ENCODE results near the gene TENM3. TPM values are rescaled to one million over a fixed set of nuclear protein-coding genes. Genes with fewer than 3 reads are reported as not detected.
"Not testable (repeated sequence)": the region's sequence is repeated elsewhere in the genome, so short reads cannot be mapped to it uniquely, and the experiment has no call there.

The TENM3 gene
- not detected for total RNA-seq

DNA sequence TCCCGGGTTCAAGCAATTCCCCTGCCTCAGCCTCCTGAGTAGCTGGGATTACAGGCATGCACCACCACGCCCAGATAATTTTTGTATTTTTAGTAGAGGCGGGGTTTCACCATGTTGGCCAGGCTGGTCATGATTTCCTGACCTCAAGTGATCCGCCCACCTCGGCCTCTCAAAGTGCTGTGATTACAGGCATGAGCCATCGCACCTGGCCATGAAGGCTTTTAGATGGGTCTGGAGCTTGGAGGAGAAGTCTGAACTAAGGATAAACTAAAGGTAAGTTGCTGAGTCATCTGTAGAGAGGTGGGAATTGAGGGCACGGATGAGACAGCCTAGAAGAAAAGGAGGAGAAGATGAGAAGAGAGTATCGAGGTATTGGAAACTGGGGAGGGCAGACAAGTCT, at the start of gene TENM3:
Gene TENM3, plus strand, starts transcription at position 199 of the 400 bp plus-strand sequence. CDS start 80,619 bp downstream, outside the sequence.
- H3K36me3 Mint-ChIP-seq (ENCODE audit: low read depth); H3K27me3 Mint-ChIP-seq (ENCODE audit: low read depth); CTCF ChIA-PET: not testable (repeated sequence)

DNA sequence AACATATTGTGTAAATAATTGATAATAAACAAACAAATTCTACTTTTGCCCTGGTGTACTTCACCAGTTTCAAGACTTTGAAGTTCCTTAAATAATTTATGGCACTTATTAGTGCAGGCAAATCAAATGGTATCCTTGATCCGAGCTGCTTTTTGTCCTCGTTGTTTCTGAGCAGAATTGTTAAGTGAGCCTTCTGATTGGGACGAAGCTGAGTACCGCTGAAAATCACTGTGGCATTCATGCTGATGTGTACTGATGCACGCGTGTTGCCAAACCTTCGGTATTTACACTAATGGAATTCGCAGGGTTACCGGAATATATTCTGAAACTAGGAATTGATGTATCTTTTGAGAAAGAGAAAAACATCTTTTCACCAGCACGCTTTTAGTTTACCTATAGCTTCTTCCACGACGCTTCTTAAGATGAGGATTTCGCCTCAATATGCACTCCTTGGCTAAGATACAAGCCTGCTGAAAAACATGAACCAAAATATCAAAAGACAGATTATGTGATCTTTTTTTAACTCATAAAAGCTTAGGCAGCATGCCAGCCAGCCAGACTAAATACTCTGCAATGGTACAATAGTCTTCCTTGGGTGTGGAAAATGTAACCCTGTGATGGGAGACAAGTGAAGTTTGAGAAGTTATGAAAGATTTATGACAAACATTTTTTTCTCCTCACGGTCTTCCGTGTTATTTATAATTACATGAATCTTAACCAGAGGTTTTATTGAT, 48.9 kb upstream of the TENM3 start:
- no peak overlapping the region for H3K27ac Mint-ChIP-seq
- intact Hi-C loops (cut with micrococcal nuclease) = no loop called here
- no peaks in the 10 kb centered on the region for H3K36me3 Mint-ChIP-seq (ENCODE audit: low read depth)
- DNase-seq = no peak
- H3K4me3 Mint-ChIP-seq = no peak overlapping the region
- peaks cover 4% of the 10 kb centered on the region for H3K27me3 Mint-ChIP-seq (ENCODE audit: low read depth)
- no peaks in the 10 kb centered on the region for H3K9me3 Mint-ChIP-seq
- CTCF ChIA-PET = no interaction called here
- H3K4me1 Mint-ChIP-seq (ENCODE audit: low read depth) = no peaks in the 10 kb centered on the region

More for the DNA sequence above, at the start of gene TENM3:
- H3K4me3 Mint-ChIP-seq; intact Hi-C loops (cut with micrococcal nuclease); H3K4me1 Mint-ChIP-seq (ENCODE audit: low read depth); DNase-seq; H3K9me3 Mint-ChIP-seq; H3K27ac Mint-ChIP-seq: not testable (repeated sequence)

DNA sequence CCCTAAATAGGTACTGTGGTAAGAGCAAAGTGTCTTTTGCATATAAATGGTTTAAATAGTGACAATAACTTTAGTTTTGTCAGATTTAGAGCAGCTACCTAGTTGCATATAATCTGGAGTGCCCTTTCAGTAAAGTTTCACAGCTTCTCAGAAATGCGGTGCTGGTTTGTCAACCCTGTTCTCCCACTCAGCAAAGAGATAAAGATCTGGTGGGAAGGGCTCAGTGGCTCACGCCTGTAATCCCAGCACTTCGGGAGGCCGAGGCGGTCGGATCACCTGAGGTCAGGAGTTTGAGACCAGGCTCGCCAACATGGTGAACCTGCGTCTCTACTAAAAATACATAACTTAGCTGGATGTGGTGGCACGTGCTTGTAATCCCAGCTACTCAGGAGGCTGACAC, 45.6 kb upstream of the TENM3 start:
- Mint-ChIP-seq H3K4me1 (ENCODE audit: low read depth) (no peaks in the 10 kb centered on the region), H3K4me3 (no peak overlapping the region), H3K27me3 (ENCODE audit: low read depth) (no peaks in the 10 kb centered on the region), H3K9me3 (no peaks in the 10 kb centered on the region), H3K27ac (no peak overlapping the region), H3K36me3 (ENCODE audit: low read depth) (no peaks in the 10 kb centered on the region)
- intact Hi-C loops (cut with micrococcal nuclease) = no loop called here
- CTCF ChIA-PET = no interaction called here
- no peak for DNase-seq

DNA sequence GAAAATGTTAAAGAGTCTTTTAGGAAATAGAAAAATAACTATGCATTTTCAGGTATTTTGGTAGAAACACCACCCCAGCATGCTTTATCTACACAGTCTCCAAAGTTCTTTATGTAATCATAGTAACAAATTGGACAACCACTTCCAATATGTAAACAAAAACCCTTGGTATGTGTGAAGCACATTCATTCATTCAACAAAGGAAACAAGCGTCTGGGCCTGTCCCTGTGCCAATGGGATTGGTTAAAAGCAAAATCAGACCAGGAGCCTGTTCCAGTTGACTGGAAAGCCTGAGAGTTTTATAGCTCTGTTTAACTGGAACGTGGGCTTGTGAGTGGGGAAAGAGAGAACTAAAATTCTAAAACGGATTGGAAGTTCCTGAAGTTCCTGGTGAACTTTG, 41.3 kb upstream of the TENM3 start:
- no peaks in the 10 kb centered on the region for H3K27me3 Mint-ChIP-seq (ENCODE audit: low read depth)
- CTCF ChIA-PET = no interaction called here
- H3K9me3 Mint-ChIP-seq = no peaks in the 10 kb centered on the region
- no peak overlapping the region for H3K27ac Mint-ChIP-seq
- intact Hi-C loops (cut with micrococcal nuclease) = no loop called here
- DNase-seq = no peak
- no peak overlapping the region for H3K4me3 Mint-ChIP-seq
- H3K4me1 Mint-ChIP-seq (ENCODE audit: low read depth) = no peaks in the 10 kb centered on the region
- no peaks in the 10 kb centered on the region for H3K36me3 Mint-ChIP-seq (ENCODE audit: low read depth)

DNA sequence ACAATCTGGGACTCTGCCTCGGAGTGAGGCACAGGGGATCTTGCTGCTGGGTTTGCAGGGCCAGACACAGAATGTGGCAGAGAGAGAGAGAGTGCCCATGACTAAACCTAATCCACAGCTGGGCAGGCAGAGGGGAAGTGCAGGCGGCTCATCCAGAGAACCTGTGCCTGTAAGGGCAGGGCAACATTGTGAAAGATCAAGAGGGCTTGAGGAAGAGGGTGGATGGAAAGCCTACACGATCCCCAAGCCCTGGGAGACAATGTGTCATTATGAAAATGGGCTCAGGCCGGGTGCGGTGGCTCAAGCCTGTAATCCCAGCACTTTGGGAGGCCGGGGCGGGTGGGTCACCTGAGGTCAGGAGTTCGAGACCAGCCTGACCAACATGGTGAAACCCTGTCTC, 40.6 kb upstream of the TENM3 start:
- no peaks in the 10 kb centered on the region for H3K9me3 Mint-ChIP-seq
- H3K27me3 Mint-ChIP-seq (ENCODE audit: low read depth) = no peaks in the 10 kb centered on the region
- no peaks in the 10 kb centered on the region for H3K4me1 Mint-ChIP-seq (ENCODE audit: low read depth)
- no peak overlapping the region for H3K4me3 Mint-ChIP-seq
- DNase-seq = no peak
- no peak overlapping the region for H3K27ac Mint-ChIP-seq
- no peaks in the 10 kb centered on the region for H3K36me3 Mint-ChIP-seq (ENCODE audit: low read depth)
- intact Hi-C loops (cut with micrococcal nuclease) = no loop called here
- CTCF ChIA-PET = no interaction called here

DNA sequence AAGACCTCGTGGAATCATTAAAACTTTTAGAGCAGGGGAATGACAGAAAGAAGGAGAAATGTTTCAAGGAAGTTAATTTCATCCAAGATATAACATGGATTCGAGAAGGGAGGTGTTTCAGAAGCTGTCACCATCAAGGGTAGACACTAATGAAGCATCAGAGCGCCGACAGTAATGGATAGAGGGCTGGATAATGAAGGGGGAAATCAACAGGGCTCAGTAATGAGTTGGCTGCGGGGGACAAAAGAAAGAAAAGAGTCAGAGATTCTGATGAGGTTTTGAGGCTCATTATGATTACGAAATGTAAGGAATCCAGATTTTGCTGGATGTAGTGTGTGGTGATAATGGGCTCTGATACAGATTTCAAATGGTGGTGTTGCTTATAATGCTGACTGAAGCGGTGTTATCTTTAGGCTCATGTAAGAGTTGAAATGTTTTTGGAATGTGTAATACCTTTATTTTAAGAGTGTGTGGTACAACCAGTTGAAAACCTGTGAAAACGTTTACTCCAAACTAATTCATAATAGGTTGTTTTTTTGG, 39.3 kb upstream of the TENM3 start:
- no peak overlapping the region for H3K27ac Mint-ChIP-seq
- H3K4me3 Mint-ChIP-seq = no peak overlapping the region
- CTCF ChIA-PET = no interaction called here
- no peaks in the 10 kb centered on the region for H3K36me3 Mint-ChIP-seq (ENCODE audit: low read depth)
- intact Hi-C loops (cut with micrococcal nuclease) = no loop called here
- H3K27me3 Mint-ChIP-seq (ENCODE audit: low read depth) = no peaks in the 10 kb centered on the region
- H3K4me1 Mint-ChIP-seq (ENCODE audit: low read depth) = no peaks in the 10 kb centered on the region
- DNase-seq = no peak
- H3K9me3 Mint-ChIP-seq = no peaks in the 10 kb centered on the region

DNA sequence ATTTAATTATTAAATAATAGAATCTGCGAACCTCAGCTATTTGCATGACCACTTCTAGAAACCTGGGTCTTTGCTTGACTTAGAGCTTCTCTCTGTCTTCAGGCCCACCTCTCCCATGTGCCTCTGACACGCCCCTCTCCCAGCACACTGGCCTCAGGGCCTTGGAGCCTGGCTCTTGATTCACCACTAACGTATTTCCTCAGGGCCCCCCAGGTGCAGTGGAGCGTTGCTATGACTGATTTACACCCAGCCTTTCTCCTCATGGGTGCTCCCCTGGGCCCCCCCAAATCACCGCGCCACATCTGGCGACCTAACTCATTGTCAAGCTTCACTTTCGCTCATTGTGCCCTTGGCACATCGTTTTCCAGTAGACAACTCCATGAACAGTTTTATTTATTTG, 37.9 kb upstream of the TENM3 start:
- Mint-ChIP-seq H3K4me1 (ENCODE audit: low read depth) (no peaks in the 10 kb centered on the region), H3K27me3 (ENCODE audit: low read depth) (peaks cover 5% of the 10 kb centered on the region), H3K27ac (no peak overlapping the region), H3K9me3 (no peaks in the 10 kb centered on the region), H3K36me3 (ENCODE audit: low read depth) (no peaks in the 10 kb centered on the region), H3K4me3 (no peak overlapping the region)
- intact Hi-C loops (cut with micrococcal nuclease) = no loop called here
- CTCF ChIA-PET = interaction anchor here (0.6 kb wide), 1 partner anchor 129 kb away, joined by 3 read pairs; no protein-coding TSS in a partner anchor
- DNase-seq = no peak

DNA sequence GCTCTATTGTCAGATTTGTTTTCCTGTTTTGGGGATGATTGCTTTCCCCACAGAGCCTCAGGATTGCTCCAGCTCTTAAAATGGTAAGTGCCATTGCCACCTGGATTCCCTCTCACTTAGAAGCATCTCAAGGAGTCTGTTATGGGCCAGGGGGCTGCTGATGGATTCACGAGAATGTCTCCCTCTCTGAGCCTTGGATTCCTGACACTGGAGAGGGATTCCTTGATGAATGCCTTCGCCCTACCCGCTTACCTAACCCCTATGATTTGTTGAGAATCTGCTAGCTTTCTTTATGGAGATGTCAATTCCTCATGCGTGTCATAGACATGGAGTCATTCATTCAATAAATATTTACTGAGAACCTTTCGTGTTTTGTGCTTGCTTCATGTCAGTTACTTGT, 36.9 kb upstream of the TENM3 start:
- no peak for DNase-seq
- intact Hi-C loops (cut with micrococcal nuclease) = no loop called here
- CTCF ChIA-PET = no interaction called here
- Mint-ChIP-seq H3K4me1 (ENCODE audit: low read depth) (no peaks in the 10 kb centered on the region), H3K27me3 (ENCODE audit: low read depth) (peaks cover 5% of the 10 kb centered on the region), H3K9me3 (no peaks in the 10 kb centered on the region), H3K27ac (no peak overlapping the region), H3K36me3 (ENCODE audit: low read depth) (no peaks in the 10 kb centered on the region), H3K4me3 (no peak overlapping the region)

DNA sequence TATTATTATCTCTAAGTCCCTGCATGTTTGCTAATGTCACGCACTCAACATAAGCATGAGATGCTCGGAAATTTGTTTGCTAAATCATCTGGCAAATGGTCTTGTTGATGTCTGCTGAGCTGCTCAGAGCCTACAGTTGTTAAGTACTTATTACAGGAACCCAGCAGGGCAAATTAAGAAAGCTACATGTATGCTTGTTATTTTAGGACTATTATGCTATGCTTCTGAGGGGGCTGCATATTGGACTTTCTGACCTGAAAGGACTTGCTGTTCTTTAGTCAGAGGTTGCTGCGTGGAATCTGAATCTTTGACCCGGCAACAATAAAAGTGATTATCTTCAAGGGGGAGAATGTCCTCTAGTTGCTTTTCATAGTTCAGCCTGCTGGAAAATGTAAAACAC, 36.3 kb upstream of the TENM3 start:
- peaks cover 5% of the 10 kb centered on the region for H3K27me3 Mint-ChIP-seq (ENCODE audit: low read depth)

DNA sequence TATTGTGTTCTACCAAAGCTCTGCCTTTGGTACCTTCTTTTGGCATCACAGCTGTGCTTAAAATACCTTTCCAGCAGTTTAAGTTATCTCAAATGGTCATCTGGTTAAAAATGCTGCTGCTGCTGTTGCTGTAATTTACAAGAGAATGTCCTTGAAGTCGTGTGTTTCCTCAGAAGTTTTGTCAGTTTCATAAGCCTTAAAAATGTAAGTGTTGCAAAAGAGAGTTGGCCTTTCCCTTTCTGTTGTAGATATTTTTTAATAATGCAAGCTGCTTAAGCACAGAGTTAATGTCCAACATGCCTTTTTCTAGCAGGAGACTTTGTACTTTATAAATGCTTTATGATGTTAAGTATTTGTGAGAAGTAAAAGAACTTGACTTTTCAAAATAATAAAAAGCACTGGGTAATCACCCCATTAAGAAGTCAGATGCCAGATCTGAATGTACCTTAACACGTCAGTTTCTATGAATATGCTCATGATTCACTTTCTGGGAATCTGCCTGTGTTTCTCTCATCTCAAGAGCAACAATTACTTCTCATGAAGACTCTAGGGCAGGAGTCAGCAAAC, 35.3 kb upstream of the TENM3 start:
- H3K4me3 Mint-ChIP-seq = no peak overlapping the region
- no peak for DNase-seq
- CTCF ChIA-PET = no interaction called here
- H3K27me3 Mint-ChIP-seq (ENCODE audit: low read depth) = peaks cover 5% of the 10 kb centered on the region
- intact Hi-C loops (cut with micrococcal nuclease) = no loop called here
- no peaks in the 10 kb centered on the region for H3K36me3 Mint-ChIP-seq (ENCODE audit: low read depth)
- H3K27ac Mint-ChIP-seq = no peak overlapping the region
- H3K9me3 Mint-ChIP-seq = no peaks in the 10 kb centered on the region
- no peaks in the 10 kb centered on the region for H3K4me1 Mint-ChIP-seq (ENCODE audit: low read depth)

More for the DNA sequence above, 36.3 kb upstream of the TENM3 start:
- DNase-seq = no peak
- H3K4me3 Mint-ChIP-seq = no peak overlapping the region
- no peaks in the 10 kb centered on the region for H3K9me3 Mint-ChIP-seq
- intact Hi-C loops (cut with micrococcal nuclease) = no loop called here
- no peaks in the 10 kb centered on the region for H3K4me1 Mint-ChIP-seq (ENCODE audit: low read depth)
- CTCF ChIA-PET = no interaction called here
- no peaks in the 10 kb centered on the region for H3K36me3 Mint-ChIP-seq (ENCODE audit: low read depth)
- no peak overlapping the region for H3K27ac Mint-ChIP-seq

DNA sequence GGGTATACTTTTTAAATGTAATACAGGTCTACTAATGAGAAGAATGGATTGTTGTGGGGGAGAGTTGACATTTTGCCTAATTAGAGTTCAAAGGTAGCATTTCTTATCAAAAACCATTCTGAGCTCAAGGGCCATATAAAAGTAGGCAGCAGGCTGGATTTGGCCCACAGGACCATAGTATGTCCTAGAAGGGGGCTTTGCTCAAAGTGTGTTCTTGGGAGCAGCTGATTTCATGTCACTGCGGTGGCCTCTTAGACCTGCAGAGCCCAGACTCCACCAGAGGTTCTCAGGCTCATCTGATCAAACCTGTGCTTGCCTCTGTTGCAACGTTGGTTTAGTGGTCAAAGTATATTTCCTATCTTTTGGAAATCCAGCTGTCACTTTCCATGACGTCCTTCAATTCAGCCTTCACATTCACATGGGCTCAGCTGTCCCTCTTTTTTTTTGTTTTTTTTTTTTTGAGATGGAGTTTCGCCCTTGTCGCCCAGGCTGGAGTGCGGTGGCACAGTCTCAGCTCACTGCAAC, 34.6 kb upstream of the TENM3 start:
- Mint-ChIP-seq H3K27ac (no peak overlapping the region), H3K4me3 (no peak overlapping the region), H3K4me1 (ENCODE audit: low read depth) (no peaks in the 10 kb centered on the region), H3K9me3 (no peaks in the 10 kb centered on the region), H3K36me3 (ENCODE audit: low read depth) (no peaks in the 10 kb centered on the region), H3K27me3 (ENCODE audit: low read depth) (peaks cover 5% of the 10 kb centered on the region)
- intact Hi-C loops (cut with micrococcal nuclease) = no loop called here
- DNase-seq = no peak
- CTCF ChIA-PET = no interaction called here

DNA sequence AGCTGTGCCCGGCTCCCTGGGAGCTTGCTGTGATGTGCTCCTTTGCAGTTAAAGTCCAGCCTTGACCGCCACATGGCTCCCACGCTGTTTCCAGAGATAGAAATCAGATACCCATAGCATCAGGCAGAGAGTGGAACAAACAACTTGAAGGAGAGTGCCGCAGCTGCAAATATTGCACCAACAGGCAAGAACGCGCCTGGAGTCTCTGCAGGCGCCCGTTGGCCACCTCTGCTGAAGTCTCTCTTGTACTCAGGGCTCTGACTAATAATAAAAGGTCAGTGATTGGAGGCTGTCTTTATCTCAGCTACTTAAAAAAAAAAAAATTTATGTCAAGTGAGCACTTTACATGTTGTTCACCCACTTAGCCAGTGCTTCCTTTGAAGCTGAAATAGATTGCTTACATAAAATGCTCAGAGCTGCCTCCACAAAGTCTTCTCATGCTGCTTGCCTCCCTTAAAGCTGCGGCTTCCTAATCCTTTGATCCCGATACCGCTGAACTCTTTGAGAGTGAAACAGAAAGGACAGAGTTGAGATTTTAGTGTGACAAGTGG, 30.9 kb upstream of the TENM3 start:
- CTCF ChIA-PET = no interaction called here

DNA sequence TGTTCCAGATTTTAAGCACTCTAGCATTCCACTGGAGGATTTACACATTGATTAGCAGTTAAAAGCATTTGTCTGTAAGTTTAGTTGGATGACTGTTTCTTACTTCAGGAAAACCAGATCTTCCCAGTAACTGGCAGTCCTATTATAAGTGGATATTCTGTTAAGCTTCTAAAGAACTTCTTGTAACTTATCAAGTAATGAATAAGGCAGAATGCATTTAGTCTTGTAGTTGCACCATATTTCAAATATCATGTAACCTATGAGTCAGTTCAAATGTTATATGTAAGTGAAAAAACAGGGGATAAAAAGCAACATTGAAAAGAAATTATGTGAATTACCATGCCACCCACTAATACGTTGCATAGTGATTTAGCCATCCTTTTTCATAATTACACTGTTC, 30.2 kb upstream of the TENM3 start:
- peaks cover 5% of the 10 kb centered on the region for H3K27me3 Mint-ChIP-seq (ENCODE audit: low read depth)
- H3K4me1 Mint-ChIP-seq (ENCODE audit: low read depth) = no peaks in the 10 kb centered on the region
- H3K4me3 Mint-ChIP-seq = no peak overlapping the region
- intact Hi-C loops (cut with micrococcal nuclease) = no loop called here
- DNase-seq = no peak
- H3K9me3 Mint-ChIP-seq = no peaks in the 10 kb centered on the region
- CTCF ChIA-PET = no interaction called here
- H3K36me3 Mint-ChIP-seq (ENCODE audit: low read depth) = no peaks in the 10 kb centered on the region
- H3K27ac Mint-ChIP-seq = no peak overlapping the region

More for the DNA sequence above, 30.9 kb upstream of the TENM3 start:
- no peaks in the 10 kb centered on the region for H3K36me3 Mint-ChIP-seq (ENCODE audit: low read depth)
- no peak overlapping the region for H3K4me3 Mint-ChIP-seq
- DNase-seq = no peak
- H3K9me3 Mint-ChIP-seq = no peaks in the 10 kb centered on the region
- no peaks in the 10 kb centered on the region for H3K4me1 Mint-ChIP-seq (ENCODE audit: low read depth)
- H3K27me3 Mint-ChIP-seq (ENCODE audit: low read depth) = peaks cover 5% of the 10 kb centered on the region
- intact Hi-C loops (cut with micrococcal nuclease) = no loop called here
- H3K27ac Mint-ChIP-seq = no peak overlapping the region
